OCI-LY1 (cell line): Measurements from ENCODE around the gene SOX9.

ENCODE experiments used
- H2AFZ ChIP-seq: fragments of 200-600 bp; sonication (generic), shearing (Covaris generic); 2 replicates; pipeline ENCODE4 v1.6.0; 2014; ENCODE audit warnings: antibody characterized with exemption, mild to moderate bottlenecking, low read length
- H3F3A ChIP-seq: fragments of 200-600 bp; sonication (generic), shearing (Covaris generic); 2 replicates; pipeline ENCODE4 v1.6.0; 2014; ENCODE audit warnings: mild to moderate bottlenecking, antibody characterized with exemption, low read length, moderate library complexity; ENCODE audit not compliant: insufficient read depth
- H3K27ac ChIP-seq: fragments of 200-600 bp; sonication (generic); 2 replicates; pipeline ENCODE4 v1.5.1; 2014; ENCODE audit warnings: low read length, mixed run types, mild to moderate bottlenecking, low read depth; ENCODE audit not compliant: poor library complexity, severe bottlenecking
- H3K27me3 ChIP-seq: fragments of 200-600 bp; sonication (generic); 2 replicates; pipeline ENCODE4 v1.6.0; 2014; ENCODE audit warnings: antibody characterized with exemption, mild to moderate bottlenecking, low read length, moderate library complexity; ENCODE audit not compliant: insufficient read depth
- H3K36me3 ChIP-seq: fragments of 200-600 bp; sonication (generic); 2 replicates; pipeline ENCODE4 v1.6.1; 2014; ENCODE audit warnings: mild to moderate bottlenecking, antibody characterized with exemption, low read length, moderate library complexity, mixed read lengths; ENCODE audit not compliant: insufficient read depth
- H3K4me1 ChIP-seq: fragments of 200-600 bp; sonication (generic); 2 replicates; pipeline ENCODE4 v1.5.1; 2014; ENCODE audit warnings: mild to moderate bottlenecking, low read length, moderate library complexity; ENCODE audit not compliant: insufficient read depth, severe bottlenecking
- H3K4me2 ChIP-seq: fragments of 200-600 bp; sonication (generic), shearing (Covaris generic); 2 replicates; pipeline ENCODE4 v1.6.1; 2014; ENCODE audit warnings: low read length
- H3K4me3 ChIP-seq: fragments of 200-600 bp; sonication (generic); 2 replicates; pipeline ENCODE4 v1.5.1; 2014; ENCODE audit warnings: low read length, low read depth, mild to moderate bottlenecking, mixed read lengths; ENCODE audit not compliant: poor library complexity, severe bottlenecking
- H3K79me2 ChIP-seq: fragments of 200-600 bp; shearing (Covaris generic); 2 replicates; pipeline ENCODE4 v1.6.1; 2016; ENCODE audit warnings: mixed run types, low read length, mixed read lengths; ENCODE audit not compliant: insufficient read depth
- H3K9ac ChIP-seq: fragments of 200-600 bp; sonication (generic), shearing (Covaris generic); 2 replicates; pipeline ENCODE4 v1.6.1; 2014; ENCODE audit warnings: mild to moderate bottlenecking, low read length, mixed read lengths
- H3K9me2 ChIP-seq: fragments of 200-600 bp; sonication (generic), shearing (Covaris generic); 2 replicates; pipeline ENCODE4 v1.6.1; 2014; ENCODE audit warnings: low read depth, mild to moderate bottlenecking, low read length, mixed read lengths
- H3K9me3 ChIP-seq: fragments of 200-600 bp; shearing (Covaris generic); 2 replicates; pipeline ENCODE4 v1.6.1; 2014; ENCODE audit warnings: low read length, mixed read lengths
- H4K20me1 ChIP-seq: fragments of 200-600 bp; sonication (generic), shearing (Covaris generic); 2 replicates; pipeline ENCODE4 v1.6.0; 2016; ENCODE audit warnings: mild to moderate bottlenecking, low read length; ENCODE audit not compliant: insufficient read depth
- EZH2 ChIP-seq: fragments of 200-600 bp; sonication (generic), shearing (Covaris generic); IDR thresholded peaks from 2 replicates; pipeline ENCODE4 v1.8.0; 2017; ENCODE audit warnings: borderline replicate concordance, mixed run types, mild to moderate bottlenecking, antibody characterized with exemption, low read length, moderate library complexity, mixed read lengths
- TF ChIP-seq, protein P1 (sequence below): fragments of 200-600 bp; sonication (generic), shearing (Covaris generic); IDR thresholded peaks from 2 replicates; pipeline ENCODE4 v1.5.1; 2017; ENCODE audit warnings: mild to moderate bottlenecking, antibody characterized with exemption, low read length, moderate library complexity, mixed read lengths

The SOX9 gene

GRCh38 chr17:72118335-72119076 lies 2.3 kb upstream of the SOX9 start:
- H4K20me1 ChIP-seq: no peaks in the 10 kb centered on the region
- H3K9ac ChIP-seq: no peak overlapping the region
- no peaks in the 10 kb centered on the region for H3K36me3 ChIP-seq
- peaks cover 11% of the 10 kb centered on the region; the same call in 1 of the 2 replicates for H3K27me3 ChIP-seq
- H3F3A ChIP-seq: no peaks in the 10 kb centered on the region
- H3K4me3 ChIP-seq: no peak overlapping the region
- no peak for TF ChIP-seq EZH2
- TF ChIP-seq, protein P1, sequence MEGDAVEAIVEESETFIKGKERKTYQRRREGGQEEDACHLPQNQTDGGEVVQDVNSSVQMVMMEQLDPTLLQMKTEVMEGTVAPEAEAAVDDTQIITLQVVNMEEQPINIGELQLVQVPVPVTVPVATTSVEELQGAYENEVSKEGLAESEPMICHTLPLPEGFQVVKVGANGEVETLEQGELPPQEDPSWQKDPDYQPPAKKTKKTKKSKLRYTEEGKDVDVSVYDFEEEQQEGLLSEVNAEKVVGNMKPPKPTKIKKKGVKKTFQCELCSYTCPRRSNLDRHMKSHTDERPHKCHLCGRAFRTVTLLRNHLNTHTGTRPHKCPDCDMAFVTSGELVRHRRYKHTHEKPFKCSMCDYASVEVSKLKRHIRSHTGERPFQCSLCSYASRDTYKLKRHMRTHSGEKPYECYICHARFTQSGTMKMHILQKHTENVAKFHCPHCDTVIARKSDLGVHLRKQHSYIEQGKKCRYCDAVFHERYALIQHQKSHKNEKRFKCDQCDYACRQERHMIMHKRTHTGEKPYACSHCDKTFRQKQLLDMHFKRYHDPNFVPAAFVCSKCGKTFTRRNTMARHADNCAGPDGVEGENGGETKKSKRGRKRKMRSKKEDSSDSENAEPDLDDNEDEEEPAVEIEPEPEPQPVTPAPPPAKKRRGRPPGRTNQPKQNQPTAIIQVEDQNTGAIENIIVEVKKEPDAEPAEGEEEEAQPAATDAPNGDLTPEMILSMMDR: peak; percentile 82
- H3K79me2 ChIP-seq: no peaks in the 10 kb centered on the region
- no peaks in the 10 kb centered on the region for H3K9me3 ChIP-seq
- no peak overlapping the region for H2AFZ ChIP-seq
- H3K9me2 ChIP-seq: no peaks in the 10 kb centered on the region
- no peak overlapping the region for H3K4me2 ChIP-seq
- H3K27ac ChIP-seq: no peak overlapping the region
- no peaks in the 10 kb centered on the region for H3K4me1 ChIP-seq

DNA sequence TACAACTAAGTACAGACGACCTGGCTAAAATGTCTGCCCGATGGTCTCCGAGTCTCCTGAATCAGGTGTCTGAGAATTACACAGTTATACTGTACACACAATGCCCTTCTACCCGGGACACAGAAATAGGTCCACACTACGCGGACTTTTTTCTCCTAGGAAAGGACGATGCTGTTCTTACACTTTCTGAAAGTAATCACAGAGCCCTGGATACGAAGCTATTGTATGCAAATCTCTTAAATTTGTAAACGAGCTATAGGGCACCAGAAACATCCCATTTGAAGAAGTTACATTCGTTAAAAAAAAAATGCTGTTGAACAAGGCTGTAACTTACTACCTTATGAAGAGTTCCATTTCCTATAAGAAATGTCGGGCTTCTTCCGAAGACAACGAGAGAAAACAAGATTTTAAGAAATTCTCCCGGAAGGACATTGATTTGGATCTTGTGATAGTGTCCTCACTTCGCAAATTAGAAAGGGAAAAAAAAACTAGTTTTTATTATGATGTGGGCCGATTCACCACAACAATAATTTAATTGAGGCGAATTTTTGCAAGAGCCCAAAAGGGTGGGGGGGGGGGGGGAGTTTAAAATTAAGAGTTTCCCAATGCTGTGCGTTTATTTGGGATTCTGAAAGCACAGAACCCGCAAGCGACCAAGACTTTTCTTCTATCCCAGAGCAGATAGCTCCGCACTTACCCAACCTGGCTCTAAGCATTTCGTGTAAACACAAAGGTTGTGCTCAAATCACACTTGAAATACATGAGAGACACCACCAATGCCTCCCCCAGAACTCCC lies 1.5 kb upstream of the SOX9 start:
- no peaks in the 10 kb centered on the region for H3K9me3 ChIP-seq
- H3K36me3 ChIP-seq: no peaks in the 10 kb centered on the region
- no peak overlapping the region for H3K4me3 ChIP-seq
- no peaks in the 10 kb centered on the region for H3K9me2 ChIP-seq
- H3K4me1 ChIP-seq: no peaks in the 10 kb centered on the region
- peaks cover 11% of the 10 kb centered on the region; the same call in 1 of the 2 replicates for H3K27me3 ChIP-seq
- no peaks in the 10 kb centered on the region for H3F3A ChIP-seq
- TF ChIP-seq EZH2: no peak
- TF ChIP-seq, protein P1: no peak
- H3K9ac ChIP-seq: no peak overlapping the region
- H3K27ac ChIP-seq: no peak overlapping the region
- no peak overlapping the region for H2AFZ ChIP-seq
- H4K20me1 ChIP-seq: no peaks in the 10 kb centered on the region
- no peak overlapping the region for H3K4me2 ChIP-seq
- H3K79me2 ChIP-seq: no peaks in the 10 kb centered on the region

- Histone ChIP-seq H3K9me2 (no peaks in the 10 kb centered on the region), H3K36me3 (no peaks in the 10 kb centered on the region), H3K4me3 (no peak overlapping the region), H3K79me2 (no peaks in the 10 kb centered on the region), H2AFZ (no peak overlapping the region), H3K27ac (no peak overlapping the region), H3K4me2 (no peak overlapping the region), H3K27me3 (peaks cover 11% of the 10 kb centered on the region; the same call in 1 of the 2 replicates), H3K9me3 (no peaks in the 10 kb centered on the region), H3F3A (no peaks in the 10 kb centered on the region), H3K9ac (no peak overlapping the region), H4K20me1 (no peaks in the 10 kb centered on the region), H3K4me1 (no peaks in the 10 kb centered on the region)
- TF ChIP-seq, protein P1: no peak
These were observed 763 bp upstream of the SOX9 start for GRCh38 chr17:72119873-72120641.
